ENCODE measurements around the gene FAM221A. TPM values are rescaled to one million over a fixed set of nuclear protein-coding genes. Genes with fewer than 3 reads are reported as not detected.

FAM221A gene
- total RNA-seq, 1 experiment from 2014 or later = 15.0 TPM

DNA sequence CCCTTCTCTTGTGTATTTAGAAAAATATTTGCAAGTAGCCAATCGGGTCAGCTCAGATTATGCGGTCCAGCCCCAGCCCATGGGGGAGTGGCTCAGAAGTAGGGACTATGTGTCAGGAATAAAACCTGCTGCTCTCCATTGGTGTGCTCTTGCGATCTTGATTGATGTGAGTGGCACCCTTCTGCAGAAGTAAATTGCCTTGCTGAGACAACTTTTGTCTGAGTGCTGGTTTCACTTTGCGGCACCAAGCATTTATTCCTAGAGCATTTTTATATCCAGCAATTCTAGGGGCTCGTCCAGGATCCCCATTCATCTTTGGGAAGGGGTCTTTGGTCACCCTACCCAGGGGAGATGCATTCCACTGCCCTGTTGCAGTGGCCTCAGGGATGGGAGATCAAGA lies 26.1 kb upstream of the FAM221A start:
- no peak for DNase-seq
- Histone ChIP-seq H3K4ac (ENCODE audit: low read depth, low read length) (no peak overlapping the region), H4K5ac (ENCODE audit: insufficient read length, low read depth, low read length) (no peak overlapping the region), H3K79me1 (ENCODE audit: insufficient read depth, low read depth, low read length, poor library complexity, severe bottlenecking) (no peaks in the 10 kb centered on the region), H3K4me2 (ENCODE audit: insufficient read depth, insufficient read length, low read length) (no peak overlapping the region), H2BK5ac (ENCODE audit: insufficient read length, low read length) (no peak overlapping the region), H2BK20ac (ENCODE audit: low read depth, low read length, poor library complexity, severe bottlenecking) (no peak overlapping the region), H3T11ph (ENCODE audit: low read length) (no peak overlapping the region), H3K23me2 (ENCODE audit: insufficient read length, low read depth, low read length, poor library complexity, severe bottlenecking) (no peaks in the 10 kb centered on the region), H3K14ac (ENCODE audit: insufficient read depth, low read length) (no peak overlapping the region), H3K9me3 (ENCODE audit: control insufficient read depth, low read depth, low read length) (peaks cover 14% of the 10 kb centered on the region), H3K18ac (ENCODE audit: insufficient read length, low read depth, low read length) (no peak overlapping the region), H2AK5ac (ENCODE audit: insufficient read length, low read length) (no peak overlapping the region), H4K20me1 (ENCODE audit: control insufficient read depth, insufficient read depth, insufficient read length) (no peaks in the 10 kb centered on the region), H3K79me2 (ENCODE audit: insufficient read depth, low read length) (no peaks in the 10 kb centered on the region), H3K23ac (ENCODE audit: insufficient read length, low read depth, low read length) (no peak overlapping the region), H3K9ac (ENCODE audit: extremely low read depth, insufficient read length, low read length) (no peak overlapping the region), H2BK120ac (ENCODE audit: low read depth, low read length, poor library complexity, severe bottlenecking) (no peak overlapping the region), H4K8ac (replicated peaks; ENCODE audit: insufficient read length, low read depth, low read length) (no peak overlapping the region), H3K27me3 (ENCODE audit: insufficient read depth, low read length) (no peaks in the 10 kb centered on the region), H3K27ac (ENCODE audit: insufficient read length, low read depth, low read length) (no peak overlapping the region), H2AFZ (ENCODE audit: low read length) (no peak overlapping the region), H4K91ac (ENCODE audit: insufficient read length, low read depth, low read length) (no peak overlapping the region), H2BK15ac (ENCODE audit: low read depth, low read length) (no peak overlapping the region), H2BK12ac (ENCODE audit: insufficient read length, low read depth, low read length) (no peak overlapping the region), H3K4me1 (ENCODE audit: insufficient read depth, low read length) (no peaks in the 10 kb centered on the region), H3K56ac (ENCODE audit: insufficient read length, low read depth, low read length) (no peak overlapping the region)
- Mint-ChIP-seq H3K36me3 (ENCODE audit: insufficient read depth in 1 of 3, low read depth in 3 of 3) (peaks cover 7 to 15% (median 10%) of the 10 kb centered on the region in 3 experiments), H3K9me3 (peaks cover 17 to 23% of the 10 kb centered on the region in 2 experiments), H3K4me1 (peaks cover 0 to 3% of the 10 kb centered on the region in 2 experiments; a peak in 1 of 4 replicates), H3K27ac (no peak overlapping the region), H3K27me3 (ENCODE audit: low read depth) (no peaks in the 10 kb centered on the region), H3K4me3 (no peak overlapping the region)
- no CpG with 5 or more reads among the region's 5 CpGs for WGBS (ENCODE audit: extremely low coverage, insufficient read length, low lambda C conversion rate)
- TF ChIP-seq, protein P1, sequence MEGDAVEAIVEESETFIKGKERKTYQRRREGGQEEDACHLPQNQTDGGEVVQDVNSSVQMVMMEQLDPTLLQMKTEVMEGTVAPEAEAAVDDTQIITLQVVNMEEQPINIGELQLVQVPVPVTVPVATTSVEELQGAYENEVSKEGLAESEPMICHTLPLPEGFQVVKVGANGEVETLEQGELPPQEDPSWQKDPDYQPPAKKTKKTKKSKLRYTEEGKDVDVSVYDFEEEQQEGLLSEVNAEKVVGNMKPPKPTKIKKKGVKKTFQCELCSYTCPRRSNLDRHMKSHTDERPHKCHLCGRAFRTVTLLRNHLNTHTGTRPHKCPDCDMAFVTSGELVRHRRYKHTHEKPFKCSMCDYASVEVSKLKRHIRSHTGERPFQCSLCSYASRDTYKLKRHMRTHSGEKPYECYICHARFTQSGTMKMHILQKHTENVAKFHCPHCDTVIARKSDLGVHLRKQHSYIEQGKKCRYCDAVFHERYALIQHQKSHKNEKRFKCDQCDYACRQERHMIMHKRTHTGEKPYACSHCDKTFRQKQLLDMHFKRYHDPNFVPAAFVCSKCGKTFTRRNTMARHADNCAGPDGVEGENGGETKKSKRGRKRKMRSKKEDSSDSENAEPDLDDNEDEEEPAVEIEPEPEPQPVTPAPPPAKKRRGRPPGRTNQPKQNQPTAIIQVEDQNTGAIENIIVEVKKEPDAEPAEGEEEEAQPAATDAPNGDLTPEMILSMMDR (conservative IDR thresholded peaks at IDR 0.05) = no peak

All from H9 (cell line).